Measurements from ENCODE around the gene OR52H1. TPM values are rescaled to one million over a fixed set of nuclear protein-coding genes. Genes with fewer than 3 reads are reported as not detected.

Gene OR52H1
- total RNA-seq, 6 experiments from 2014 or later = not detected

DNA sequence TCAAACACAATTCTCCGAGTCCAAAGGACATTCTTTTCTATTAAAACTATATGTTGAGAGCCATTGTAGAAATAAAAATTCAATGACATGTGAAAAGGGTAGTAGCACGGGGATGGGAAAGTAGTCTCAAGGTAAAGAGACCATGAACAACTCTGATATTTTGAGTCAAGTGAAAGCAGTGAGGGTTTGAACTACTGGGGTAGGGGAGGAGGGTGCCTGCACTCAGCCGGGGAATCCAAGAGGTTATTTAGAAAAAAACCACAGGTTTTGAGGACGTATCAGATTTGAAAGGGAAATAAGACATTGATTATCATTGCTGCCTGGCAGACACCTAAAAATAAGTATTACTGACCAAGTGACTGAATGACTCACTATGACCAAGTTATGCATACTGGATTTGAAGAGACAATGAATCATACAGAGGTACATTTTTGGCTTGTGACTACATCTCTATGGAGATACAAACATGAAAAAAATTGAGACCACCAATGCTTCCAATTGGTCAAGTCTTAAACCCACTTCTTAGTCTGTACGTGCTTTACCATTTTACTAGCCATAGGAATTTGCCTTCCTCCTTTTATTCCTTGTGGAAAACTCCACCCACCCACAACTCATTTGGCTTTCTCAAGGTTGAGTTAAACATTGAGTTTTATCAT is 2.2 kb upstream of the OR52H1 start:
- H3K4me1 Mint-ChIP-seq (ENCODE audit: low read depth) = peaks cover 31% of the 10 kb centered on the region
- TF ChIP-seq, protein P1, sequence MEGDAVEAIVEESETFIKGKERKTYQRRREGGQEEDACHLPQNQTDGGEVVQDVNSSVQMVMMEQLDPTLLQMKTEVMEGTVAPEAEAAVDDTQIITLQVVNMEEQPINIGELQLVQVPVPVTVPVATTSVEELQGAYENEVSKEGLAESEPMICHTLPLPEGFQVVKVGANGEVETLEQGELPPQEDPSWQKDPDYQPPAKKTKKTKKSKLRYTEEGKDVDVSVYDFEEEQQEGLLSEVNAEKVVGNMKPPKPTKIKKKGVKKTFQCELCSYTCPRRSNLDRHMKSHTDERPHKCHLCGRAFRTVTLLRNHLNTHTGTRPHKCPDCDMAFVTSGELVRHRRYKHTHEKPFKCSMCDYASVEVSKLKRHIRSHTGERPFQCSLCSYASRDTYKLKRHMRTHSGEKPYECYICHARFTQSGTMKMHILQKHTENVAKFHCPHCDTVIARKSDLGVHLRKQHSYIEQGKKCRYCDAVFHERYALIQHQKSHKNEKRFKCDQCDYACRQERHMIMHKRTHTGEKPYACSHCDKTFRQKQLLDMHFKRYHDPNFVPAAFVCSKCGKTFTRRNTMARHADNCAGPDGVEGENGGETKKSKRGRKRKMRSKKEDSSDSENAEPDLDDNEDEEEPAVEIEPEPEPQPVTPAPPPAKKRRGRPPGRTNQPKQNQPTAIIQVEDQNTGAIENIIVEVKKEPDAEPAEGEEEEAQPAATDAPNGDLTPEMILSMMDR (IDR thresholded peaks at IDR 0.05) = no peak
- peak overlapping the region; percentile 77 for H3K27ac Mint-ChIP-seq
- no peaks in the 10 kb centered on the region for H3K9me3 Mint-ChIP-seq
- no peaks in the 10 kb centered on the region for H3K36me3 Mint-ChIP-seq (ENCODE audit: low read depth)
- H3K27me3 Mint-ChIP-seq (ENCODE audit: insufficient read depth) = no peaks in the 10 kb centered on the region
- DNase-seq = peak; percentile 92
- peak overlapping the region; percentile 52 for H3K4me3 Mint-ChIP-seq

DNA sequence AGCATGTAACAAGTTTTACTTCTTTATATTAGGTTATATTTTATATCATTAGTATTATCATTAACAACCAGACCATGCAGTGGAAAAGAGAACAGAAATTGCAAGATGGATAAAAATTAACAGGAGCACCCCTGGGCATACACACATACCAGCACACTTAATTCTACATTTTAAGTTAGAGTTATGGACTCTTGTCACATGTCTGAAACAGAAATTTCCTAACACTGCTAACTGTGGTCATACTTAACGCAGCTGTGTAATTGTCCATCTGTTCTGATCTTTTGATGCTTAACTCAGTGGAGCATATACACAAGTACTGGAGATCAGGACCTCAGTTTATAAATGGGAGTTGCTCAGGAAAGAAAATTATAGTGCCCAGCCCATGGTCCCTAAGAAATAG is 358 bp downstream of the OR52H1 start:
- TF ChIP-seq, protein P1 (IDR thresholded peaks at IDR 0.05) = no peak
- H3K27ac Mint-ChIP-seq = no peak overlapping the region

DNA sequence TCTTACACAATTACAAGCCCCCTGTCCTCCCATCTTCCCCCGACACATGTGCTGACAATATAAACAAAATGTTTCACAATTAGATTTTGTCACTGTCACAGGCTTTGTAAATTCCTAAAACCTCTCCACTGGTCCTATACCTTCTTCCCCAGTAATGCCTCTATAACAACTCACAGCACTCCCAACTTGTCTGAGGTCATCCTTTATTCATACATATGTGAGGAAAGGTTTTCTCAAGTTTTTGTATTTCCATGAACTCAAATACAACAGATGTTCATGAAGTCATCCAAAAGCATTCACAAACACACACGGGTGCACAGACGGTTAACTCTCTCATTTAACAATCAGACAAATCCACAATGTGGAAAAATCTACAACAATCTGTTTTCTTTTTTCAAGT is 1.9 kb downstream of the OR52H1 start:
- no peaks in the 10 kb centered on the region for H3K27me3 Mint-ChIP-seq (ENCODE audit: insufficient read depth)
- H3K9me3 Mint-ChIP-seq = no peaks in the 10 kb centered on the region
- TF ChIP-seq, protein P1 (IDR thresholded peaks at IDR 0.05) = no peak
- H3K27ac Mint-ChIP-seq = no peak overlapping the region
- H3K36me3 Mint-ChIP-seq (ENCODE audit: low read depth) = no peaks in the 10 kb centered on the region
- H3K4me3 Mint-ChIP-seq = no peak overlapping the region
- peaks cover 26% of the 10 kb centered on the region for H3K4me1 Mint-ChIP-seq (ENCODE audit: low read depth)
- DNase-seq = no peak

More for the DNA sequence above, 358 bp downstream of the OR52H1 start:
- Mint-ChIP-seq H3K27me3 (ENCODE audit: insufficient read depth) (no peaks in the 10 kb centered on the region), H3K36me3 (ENCODE audit: low read depth) (no peaks in the 10 kb centered on the region), H3K4me3 (no peak overlapping the region), H3K9me3 (no peaks in the 10 kb centered on the region), H3K4me1 (ENCODE audit: low read depth) (peaks cover 31% of the 10 kb centered on the region)
- no peak for DNase-seq

DNA sequence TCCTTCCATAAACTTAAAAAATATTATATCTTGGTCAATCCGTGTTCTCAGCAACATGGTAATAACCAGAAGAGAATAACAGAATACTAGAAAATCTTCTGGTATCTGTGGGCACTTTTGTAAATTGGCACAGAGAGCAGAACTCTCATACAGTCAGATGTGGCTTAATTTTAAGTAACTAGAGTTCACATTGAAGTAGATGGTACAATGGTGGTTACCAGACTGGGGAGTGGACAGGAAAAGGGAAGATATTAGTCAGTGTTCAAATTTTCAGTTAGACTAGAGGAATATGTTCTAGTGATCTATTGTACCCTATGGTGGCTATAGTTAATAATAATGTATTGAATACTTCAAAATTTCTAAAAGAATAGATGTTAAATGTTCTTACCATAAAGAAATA is 6.9 kb downstream of the OR52H1 start:
- peaks cover 3% of the 10 kb centered on the region; the same call in 1 of the 2 replicates for H3K27me3 Mint-ChIP-seq (ENCODE audit: insufficient read depth)
- H3K4me1 Mint-ChIP-seq (ENCODE audit: low read depth) = peaks cover 3% of the 10 kb centered on the region; the same call in 1 of the 2 replicates
- no peaks in the 10 kb centered on the region for H3K9me3 Mint-ChIP-seq
- no peak overlapping the region for H3K4me3 Mint-ChIP-seq
- H3K27ac Mint-ChIP-seq = no peak overlapping the region
- TF ChIP-seq, protein P1 (IDR thresholded peaks at IDR 0.05) = no peak
- H3K36me3 Mint-ChIP-seq (ENCODE audit: low read depth) = no peaks in the 10 kb centered on the region
- no peak for DNase-seq

DNA sequence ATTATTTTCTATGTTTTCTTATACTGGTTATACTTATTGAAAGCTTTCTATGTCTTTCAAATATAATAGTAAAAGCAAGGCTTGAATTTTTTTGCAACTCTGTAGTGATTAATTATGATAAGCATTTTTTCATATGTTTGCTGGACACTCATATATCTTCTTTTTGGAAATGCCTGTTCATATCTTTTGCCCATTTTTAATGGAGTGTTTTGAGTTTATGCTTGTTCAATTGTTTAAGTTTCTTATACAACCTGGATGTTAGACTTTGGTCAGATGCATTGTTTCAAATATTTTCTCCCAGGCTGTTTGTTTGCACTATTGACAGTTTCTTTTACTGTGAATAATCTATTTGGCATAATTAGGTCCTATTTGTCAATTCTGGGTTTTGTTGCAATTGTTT is 11.9 kb downstream of the OR52H1 start:
- no peaks in the 10 kb centered on the region for H3K9me3 Mint-ChIP-seq

More for the DNA sequence above, 11.9 kb downstream of the OR52H1 start:
- H3K36me3 Mint-ChIP-seq (ENCODE audit: low read depth) = no peaks in the 10 kb centered on the region
- TF ChIP-seq, protein P1 (IDR thresholded peaks at IDR 0.05) = no peak
- DNase-seq = no peak
- H3K4me3 Mint-ChIP-seq = no peak overlapping the region
- H3K27me3 Mint-ChIP-seq (ENCODE audit: insufficient read depth) = peaks cover 7% of the 10 kb centered on the region
- H3K27ac Mint-ChIP-seq = no peak overlapping the region
- no peaks in the 10 kb centered on the region for H3K4me1 Mint-ChIP-seq (ENCODE audit: low read depth)
